Measurements from ENCODE around the gene VAPB. TPM values are rescaled to one million over a fixed set of nuclear protein-coding genes. Genes with fewer than 3 reads are reported as not detected.
A peak's percentile ranks its signal among the peaks of the same experiment; 100 is the strongest.

VAPB gene
- total RNA-seq, 4 donors from 2014 or later: 37.8 to 53.3 (median 39.2) TPM

DNA sequence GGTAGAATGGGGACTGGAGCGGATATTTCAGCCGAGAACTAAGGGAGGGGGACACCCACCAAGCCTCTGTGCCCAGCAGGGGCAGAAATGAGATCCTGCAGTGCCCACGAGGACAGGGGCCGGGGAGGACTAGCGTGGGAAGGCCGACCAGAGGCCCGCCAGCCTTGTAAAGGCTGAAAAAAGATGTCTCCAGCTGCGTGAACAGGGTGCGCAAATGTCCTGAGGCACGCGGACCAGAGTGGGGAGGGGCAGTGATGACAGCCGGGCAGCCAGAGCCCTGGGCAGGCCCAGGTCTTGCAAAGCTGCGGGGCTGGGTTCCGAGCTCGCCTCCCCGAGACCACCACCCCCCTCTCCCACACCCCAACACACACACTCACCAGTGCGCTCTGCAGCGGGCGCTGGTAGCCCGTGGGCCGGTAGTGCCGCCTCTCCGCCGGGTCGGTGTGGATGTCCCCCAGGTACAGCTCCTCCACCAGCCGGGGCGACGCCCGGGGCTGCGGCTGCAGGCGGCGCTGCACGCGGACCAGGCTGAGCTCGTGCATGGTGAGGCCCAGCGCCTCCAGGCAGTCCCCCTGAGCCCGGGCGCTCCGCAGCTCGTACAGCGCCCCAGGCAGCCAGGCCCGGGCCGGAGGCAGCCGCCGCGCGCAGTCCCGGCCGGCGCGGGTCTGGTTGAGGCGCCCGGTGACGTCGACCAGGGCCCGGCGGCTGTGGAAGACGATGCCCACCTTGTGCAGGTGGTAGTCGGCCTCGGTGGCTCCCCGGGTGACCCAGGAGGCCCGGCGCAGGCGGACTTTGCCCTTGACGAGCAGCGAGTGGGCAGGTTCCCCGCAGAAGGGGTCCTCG is 77.9 kb downstream of the VAPB start:
- TF ChIP-seq POLR2A (IDR thresholded peaks at IDR 0.05) (no peak), CTCF (IDR thresholded peaks at IDR 0.05) (no peak)
- intact Hi-C loops (cut with DNase I): no loop called here

GRCh38 chr20:58467572-58468527 is 78.8 kb downstream of the VAPB start:
- intact Hi-C loops (cut with DNase I): no loop called here
- H3K4me3 ChIP-seq (replicated peaks in 1 of 3): no peak overlapping the region
- TF ChIP-seq CTCF (IDR thresholded peaks at IDR 0.05) (no peak), POLR2A (IDR thresholded peaks at IDR 0.05) (no peak)
- no peaks in the 10 kb centered on the region for H3K9me3 ChIP-seq
- no peaks in the 10 kb centered on the region for H3K27me3 ChIP-seq
- peak in 1 of 2 donors; percentile 17 for DNase-seq
- H3K36me3 ChIP-seq: no peaks in the 10 kb centered on the region
- no peaks in the 10 kb centered on the region for H3K4me1 ChIP-seq
- no peak overlapping the region for H3K27ac ChIP-seq
- WGBS, 2 donors: 67 to 69% methylated on average over 21 to 28 of the region's 28 CpGs

More for the DNA sequence above, 77.9 kb downstream of the VAPB start:
- Histone ChIP-seq H3K4me1 (no peaks in the 10 kb centered on the region), H3K36me3 (no peaks in the 10 kb centered on the region), H3K27ac (no peak overlapping the region), H3K27me3 (no peaks in the 10 kb centered on the region), H3K9me3 (no peaks in the 10 kb centered on the region), H3K4me3 (replicated peaks in 1 of 3) (no peak overlapping the region)
- WGBS, 2 donors: 66 to 83% methylated on average over 19 to 23 of the region's 68 CpGs
- DNase-seq: no peak

GRCh38 chr20:58469616-58470015 is 80.6 kb downstream of the VAPB start:
- no peaks in the 10 kb centered on the region for H3K9me3 ChIP-seq
- intact Hi-C loops (cut with DNase I): no loop called here
- no peak for TF ChIP-seq POLR2A (IDR thresholded peaks at IDR 0.05)
- no peak for TF ChIP-seq CTCF (IDR thresholded peaks at IDR 0.05)
- no peaks in the 10 kb centered on the region for H3K4me1 ChIP-seq
- no peaks in the 10 kb centered on the region for H3K27me3 ChIP-seq
- no peaks in the 10 kb centered on the region for H3K36me3 ChIP-seq
- no peak for DNase-seq
- no peak overlapping the region for H3K27ac ChIP-seq
- H3K4me3 ChIP-seq (replicated peaks in 1 of 3): no peak overlapping the region
- 77 to 92% methylated on average over 5 to 12 of the region's 12 CpGs for WGBS, 2 donors

DNA sequence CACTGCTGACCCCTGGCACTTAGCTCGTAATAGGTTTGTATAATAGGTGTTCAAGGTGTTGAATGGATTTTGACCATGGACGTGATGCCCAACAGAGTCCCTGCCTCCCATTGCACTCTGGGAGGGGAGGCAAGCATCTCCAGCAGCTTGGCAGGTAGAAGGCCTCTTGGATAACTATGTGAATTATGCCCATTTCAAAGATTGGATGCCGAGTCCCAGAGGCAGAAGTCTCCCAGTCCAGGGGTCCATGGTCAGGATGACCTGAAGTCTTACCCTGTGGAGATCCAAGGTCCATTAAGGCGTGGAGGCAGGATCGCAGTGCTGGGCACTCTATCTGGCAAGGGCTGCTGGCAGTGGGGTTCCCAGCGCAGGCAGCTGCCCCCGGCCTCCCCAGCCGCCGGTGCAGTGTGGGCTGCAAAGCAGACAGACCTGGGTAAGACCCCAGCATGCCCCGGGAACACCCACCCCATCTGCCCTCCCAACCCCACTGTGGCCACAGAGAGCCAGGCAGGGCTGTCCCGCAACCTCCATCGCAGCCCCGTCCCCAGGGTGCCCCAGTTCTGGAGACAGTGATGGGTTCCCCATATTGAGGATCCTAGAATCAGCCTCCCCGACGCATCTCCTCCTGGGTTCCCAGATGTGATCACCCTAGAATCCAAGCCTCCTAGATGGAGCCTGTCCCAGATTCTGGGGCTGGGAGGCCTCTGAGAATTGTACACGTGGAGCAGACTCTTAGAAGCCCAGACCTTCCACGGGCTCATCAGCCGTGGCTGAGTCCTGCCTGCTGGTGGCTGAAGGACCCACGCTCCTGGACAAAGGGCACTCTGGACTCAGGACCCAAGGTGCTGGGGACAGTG is 81.5 kb downstream of the VAPB start:
- H3K4me1 ChIP-seq: no peaks in the 10 kb centered on the region
- H3K4me3 ChIP-seq (replicated peaks in 1 of 3): no peak overlapping the region
- intact Hi-C loops (cut with DNase I): no loop called here
- DNase-seq: no peak
- H3K9me3 ChIP-seq: no peaks in the 10 kb centered on the region
- H3K27me3 ChIP-seq: no peaks in the 10 kb centered on the region
- 88 to 93% methylated on average over 5 to 13 of the region's 19 CpGs for WGBS, 2 donors
- H3K36me3 ChIP-seq: no peaks in the 10 kb centered on the region
- TF ChIP-seq CTCF (IDR thresholded peaks at IDR 0.05) (no peak), POLR2A (IDR thresholded peaks at IDR 0.05) (no peak)
- H3K27ac ChIP-seq: no peak overlapping the region
